Heart right ventricle (tissue), 16 donors: Measurements from ENCODE around the gene IL17RA. TPM values are rescaled to one million over a fixed set of nuclear protein-coding genes. Genes with fewer than 3 reads are reported as not detected.

ENCODE experiments used
- ATAC-seq, 8 donors: fragments of 200-7000 bp; cut with Tn5 transposase; one replicate each; pipeline ENCODE4 v1.9.1; 2020; ENCODE audit warnings: mild to moderate bottlenecking in 8 of 8, moderate library complexity in 8 of 8, moderate number of reproducible peaks in 1 of 8
- DNase-seq, 2 donors: peaks; one replicate each; pipeline ENCODE4 v3.0.0-alpha.2; 2020
- H3K27ac ChIP-seq, 10 donors: fragments of 200-600 bp; sonication (generic) in 2 of 10; one replicate each; pipeline versions ENCODE4 v1.5.0 to v1.8.0; 2020 to 2022; ENCODE audit warnings: mild to moderate bottlenecking in 3 of 10
- H3K27me3 ChIP-seq, 7 donors: fragments of 200-600 bp; one replicate each; pipeline ENCODE4 v1.8.0; 2021 to 2022; ENCODE audit warnings: mild to moderate bottlenecking in 2 of 7
- H3K36me3 ChIP-seq, 9 donors: fragments of 200-600 bp; sonication (generic) in 1 of 9; one replicate each; pipeline versions ENCODE4 v1.5.0 to v1.8.0; 2020 to 2022; ENCODE audit warnings: mild to moderate bottlenecking in 2 of 9
- H3K4me1 ChIP-seq, 9 donors: fragments of 200-600 bp; sonication (generic) in 1 of 9; one replicate each; pipeline versions ENCODE4 v1.5.0 to v1.8.0; 2020 to 2022; ENCODE audit warnings: mild to moderate bottlenecking in 4 of 9
- H3K4me3 ChIP-seq, 10 donors: fragments of 200-600 bp; sonication (generic) in 2 of 10; one replicate each; pipeline versions ENCODE4 v1.5.0 to v1.8.0; 2020 to 2022; ENCODE audit warnings: mild to moderate bottlenecking in 7 of 10, moderate library complexity in 2 of 10
- H3K9me3 ChIP-seq, 11 donors: fragments of 200-600 bp in 10 of 11; sonication (generic) in 2 of 11; one replicate each; pipeline versions ENCODE4 v1.5.0 to v1.8.0; 2013 to 2022; ENCODE audit warnings: mild to moderate bottlenecking in 2 of 11, control low read depth in 1 of 11, moderate library complexity in 1 of 11
- CTCF ChIP-seq, 9 donors: fragments of 200-600 bp; sonication (generic) in 2 of 9; IDR thresholded peaks; one replicate each; pipeline versions ENCODE4 v1.5.0 to v1.8.0; 2021 to 2022; ENCODE audit warnings: antibody characterized with exemption in 9 of 9, mild to moderate bottlenecking in 5 of 9, moderate library complexity in 1 of 9
- WGBS, 2 donors: extraction: QIAGEN DNeasy Blood & Tissue Kit; methylation state at CpG; one replicate each; pipeline ENCODE4 v1.1.7; 2013; ENCODE audit warnings: inconsistent platforms in 1 of 2; 5-methylcytosine and 5-hydroxymethylcytosine counted together
- intact Hi-C, 10 donors: fragments of 100-400 bp; cut with DNase I; formaldehyde crosslinking; loops; one replicate each; pipeline versions ENCODE4 v1.11.1 to v1.14.2; 2022
- polyA plus RNA-seq, 2 donors: library from polyadenylated mRNA; stranded (reverse); fragments of 200-250 nt; gene quantifications; one replicate each; pipeline ENCODE4 v1.2.3, GENCODE V29; 2013
- total RNA-seq, 10 donors: library from RNA; stranded (reverse); fragmentation: NEBNext Ultra II Directional in 3 of 10; extraction: Animal tissue kit (Norgen Biotek cat#: 25700) in 3 of 10; gene quantifications; one replicate each; pipeline versions ENCODE4 v1.2.1 to v1.2.4, GENCODE V29; 2021 to 2023
- donor health status: Arrhythmogenic right ventricular cardiomyopathy.
- donor health status: ischemic (EF 13 %, LVEDD 7.1; RV severe dilation, severe dysfunction).
- donor health status: healthy with polysubstance abuse.
- donor health status: DM: no; HTN: yes; CAD: no.
- donor health status: DM: no; HTN: no; CAD: no.
- donor health status: ischemic (EF 25% LVEDD 6.9; RV normal size, moderate dysfunction).
- donor health status: ischemic (EF 25% LVEDD 5.7; RV mildly dilated, moderate dysfunction).
- donor health status: healthy.
- donor health status: DM: yes; HTN: yes; CAD: no.
- donor health status: Ischemic cardiomyopathy.
- donor health status: ischemic (EF 35%, LVEDD 5.7; RV mildly dilated, moderate dysfunction).
- donor health status: nonischemic (EF 11% LVEDD 7.7; RV severe dilation, severe dysfunction).
- donor health status: DM: yes; HTN: yes; CAD: no.
- donor health status: PGD.
- donor health status: ischemic (EF 29% LVEDD 5.4; RV normal size, mild dysfunction).
- donor health status: nonischemic (EF 23%, LVEDD 6.1; RV moderate dilation, normal function).

Gene IL17RA
- total and polyA plus RNA-seq, 12 donors, result 4.0 to 15.9 (median 5.4) TPM

GRCh38 chr22:17095538-17095937 lies 10.7 kb downstream of the IL17RA start:
- Histone ChIP-seq H3K27me3 (no peaks in the 10 kb centered on the region), H3K36me3 (peaks cover 0 to 38% (median 5%) of the 10 kb centered on the region in 9 donors), H3K4me1 (peaks cover 0 to 95% (median 0%) of the 10 kb centered on the region in 9 donors), H3K27ac (peak overlapping the region in 1 of 10 donors; percentile 50), H3K4me3 (no peak overlapping the region), H3K9me3 (no peaks in the 10 kb centered on the region)
- 83 to 88% methylated on average over 6 of the region's 6 CpGs for WGBS, 2 donors
- TF ChIP-seq CTCF (IDR thresholded peaks at IDR 0.05), result peak in 3 of 9 donors; percentile 16 to 27 (median 17)
- no peak for DNase-seq
- intact Hi-C loops, result no loop called here
- ATAC-seq, result no peak

GRCh38 chr22:17096071-17096470 lies 11.3 kb downstream of the IL17RA start:
- peak overlapping the region in 1 of 10 donors; percentile 50 for H3K27ac ChIP-seq
- intact Hi-C loops, result no loop called here
- H3K27me3 ChIP-seq, result no peaks in the 10 kb centered on the region
- H3K4me3 ChIP-seq, result no peak overlapping the region
- DNase-seq (no peak), ATAC-seq (no peak)
- TF ChIP-seq CTCF (IDR thresholded peaks at IDR 0.05), result no peak
- peaks cover 0 to 95% (median 0%) of the 10 kb centered on the region in 9 donors for H3K4me1 ChIP-seq
- peaks cover 0 to 44% (median 5%) of the 10 kb centered on the region in 9 donors for H3K36me3 ChIP-seq
- WGBS, 2 donors, result 97 to 98% methylated on average over 7 of the region's 7 CpGs
- H3K9me3 ChIP-seq, result no peaks in the 10 kb centered on the region

GRCh38 chr22:17097062-17097461 lies 12.3 kb downstream of the IL17RA start:
- H3K9me3 ChIP-seq, result no peaks in the 10 kb centered on the region
- no peak overlapping the region for H3K4me3 ChIP-seq
- intact Hi-C loops, result no loop called here
- ATAC-seq (no peak), DNase-seq (no peak)
- peak overlapping the region in 1 of 10 donors; percentile 79 for H3K27ac ChIP-seq
- H3K27me3 ChIP-seq, result no peaks in the 10 kb centered on the region
- TF ChIP-seq CTCF (IDR thresholded peaks at IDR 0.05), result no peak
- peaks cover 0 to 54% (median 15%) of the 10 kb centered on the region in 9 donors for H3K36me3 ChIP-seq
- 80 to 85% methylated on average over 6 of the region's 6 CpGs for WGBS, 2 donors
- peaks cover 0 to 95% (median 0%) of the 10 kb centered on the region in 9 donors for H3K4me1 ChIP-seq

- no peak for ATAC-seq
- H3K9me3 ChIP-seq, result no peaks in the 10 kb centered on the region
- no peak for TF ChIP-seq CTCF (IDR thresholded peaks at IDR 0.05)
- H3K27me3 ChIP-seq, result no peaks in the 10 kb centered on the region
- WGBS, 2 donors, result 86 to 89% methylated on average over 6 of the region's 6 CpGs
- intact Hi-C loops, result no loop called here
- no peak overlapping the region for H3K4me3 ChIP-seq
- peaks cover 0 to 60% (median 22%) of the 10 kb centered on the region in 9 donors for H3K36me3 ChIP-seq
- DNase-seq, result no peak
- peak overlapping the region in 1 of 10 donors; percentile 79 for H3K27ac ChIP-seq
- peaks cover 0 to 94% (median 0%) of the 10 kb centered on the region in 9 donors for H3K4me1 ChIP-seq
Observed at GRCh38 chr22:17097701-17098100, 12.9 kb downstream of the IL17RA start.
